K562 (cell line): ENCODE measurements around the gene SH3TC1. TPM values are rescaled to one million over a fixed set of nuclear protein-coding genes. Genes with fewer than 3 reads are reported as not detected.
A peak's percentile ranks its signal among the peaks of the same experiment; 100 is the strongest.

Source experiments
- ATAC-seq: fragments of 200-7000 bp; cut with Tn5 transposase; 3 replicates; pipeline ENCODE4 v1.9.1; 2020; ENCODE audit warnings: moderate library complexity
- BruUV-seq: library from RNA; stranded (reverse); fragments of 400-500 nt; replicated peaks from 2 replicates; lab custom pipeline; 2021; lab: Mats Ljungman, UMichigan
- CTCF ChIA-PET: fragments of 300-600 bp; formaldehyde crosslinking; extraction: SDS; loops from one replicate; lab custom pipeline; 2021; ENCODE audit warnings: low intra/inter-chr PET ratio; lab: Yijun Ruan, JAX
- POLR2A ChIA-PET: fragments of 300-600, 350-650 bp; sonication (Branson Sonifier 250); formaldehyde crosslinking; extraction: SDS; loops from one replicate; lab custom pipeline; 2021; ENCODE audit warnings: antibody characterized with exemption, inconsistent platforms; lab: Yijun Ruan, JAX
- DNase-seq, 4 experiments: peaks; one replicate each; pipeline versions ENCODE4 v3.0.0 to v3.0.0-alpha.2; 2011 to 2018; ENCODE audit warnings: low spot score in 3 of 4, mixed read lengths in 3 of 4; ENCODE audit errors: extremely low read depth in 1 of 4
- FAIRE-seq: peaks from 2 replicates; lab custom pipeline; 2011; peaks lifted over from hg19 to GRCh38; lab: Jason Lieb, UNC
- H2AFZ ChIP-seq: 2 replicates; pipeline ENCODE4 v1.6.0; 2011; ENCODE audit warnings: low read depth, low read length, control low read depth, inconsistent platforms
- H3K27ac ChIP-seq: fragments of 200-600 bp; 3 replicates; pipeline ENCODE4 v1.8.0; 2011; ENCODE audit warnings: low read depth, mild to moderate bottlenecking, control low read depth, inconsistent platforms, low read length, moderate library complexity, mixed read lengths; ENCODE audit errors: extremely low read depth
- H3K27me3 ChIP-seq, 2 experiments: fragments of 300-600 bp in 1 of 2; 2 replicates in 1 of 2; 3 replicates in 1 of 2; pipeline versions ENCODE4 v1.6.0 to v1.8.0; 2011; ENCODE audit warnings: inconsistent platforms in 2 of 2, low read length in 2 of 2, mild to moderate bottlenecking in 1 of 2, mixed read lengths in 1 of 2, moderate library complexity in 1 of 2; ENCODE audit not compliant: control insufficient read depth in 2 of 2, insufficient read depth in 2 of 2
- H3K36me3 ChIP-seq: fragments of 300-600 bp; 3 replicates; pipeline ENCODE4 v1.8.0; 2011; ENCODE audit warnings: mild to moderate bottlenecking, low read length, inconsistent platforms; ENCODE audit not compliant: control insufficient read depth, insufficient read depth
- H3K4me1 ChIP-seq, 2 experiments: fragments of 200-600 bp in 1 of 2; replicated peaks in 1 of 2; 2 replicates in 1 of 2; 3 replicates in 1 of 2; pipeline versions ENCODE4 v1.5.1 to v1.8.0; 2011; ENCODE audit warnings: inconsistent platforms in 2 of 2, low read length in 2 of 2, mild to moderate bottlenecking in 1 of 2, mixed read lengths in 1 of 2, moderate library complexity in 1 of 2; ENCODE audit not compliant: control insufficient read depth in 2 of 2, insufficient read depth in 2 of 2
- H3K4me2 ChIP-seq: 2 replicates; pipeline ENCODE4 v1.6.1; 2011; ENCODE audit warnings: low read length, control low read depth, inconsistent platforms, mixed read lengths; ENCODE audit not compliant: insufficient read depth
- H3K4me3 ChIP-seq: fragments of 200-600 bp; sonication (generic), shearing (Covaris generic); 2 replicates; pipeline ENCODE4 v1.5.1; 2016; ENCODE audit warnings: control low read depth, inconsistent platforms
- H3K79me2 ChIP-seq: fragments of 200-600 bp; 3 replicates; pipeline ENCODE4 v1.8.0; 2011; ENCODE audit warnings: low read length, inconsistent platforms; ENCODE audit not compliant: control insufficient read depth, insufficient read depth
- H3K9ac ChIP-seq, 2 experiments: 2 replicates each; pipeline versions ENCODE4 v1.6.0 to v1.6.1; 2011; ENCODE audit warnings: low read depth in 2 of 2, low read length in 2 of 2, control low read depth in 1 of 2, inconsistent platforms in 1 of 2, mild to moderate bottlenecking in 1 of 2, mixed read lengths in 1 of 2; ENCODE audit not compliant: insufficient read depth in 1 of 2
- H3K9me1 ChIP-seq: one replicate; pipeline ENCODE4 v1.6.0; 2011; ENCODE audit warnings: inconsistent platforms, mild to moderate bottlenecking, low read length, moderate library complexity; ENCODE audit not compliant: control insufficient read depth, insufficient read depth
- H3K9me3 ChIP-seq: replicated peaks from 2 replicates; pipeline ENCODE4 v1.5.1; 2011; ENCODE audit warnings: low read depth, low read length, inconsistent platforms; ENCODE audit not compliant: control insufficient read depth, insufficient read depth
- H4K20me1 ChIP-seq: replicated peaks from 2 replicates; pipeline ENCODE4 v1.6.1; 2011; ENCODE audit warnings: low read length, inconsistent platforms, mixed read lengths; ENCODE audit not compliant: control insufficient read depth, insufficient read depth
- BRD9 ChIP-seq: fragments of 450-650 bp; IDR thresholded peaks from 2 replicates; pipeline ENCODE4 v1.6.1; 2018; ENCODE audit warnings: low read depth; ENCODE audit not compliant: partially characterized antibody
- CHD4 ChIP-seq: fragments of 200-600 bp; sonication (generic); IDR thresholded peaks from 3 replicates; pipeline ENCODE4 v1.6.1; 2012; ENCODE audit warnings: low read depth, mild to moderate bottlenecking, mixed read lengths, low read length, inconsistent platforms; ENCODE audit not compliant: insufficient read depth, insufficient replicate concordance, poor library complexity, severe bottlenecking
- HMG20A ChIP-seq: fragments of 450-650 bp; formaldehyde crosslinking; conservative IDR thresholded peaks from 2 replicates; pipeline ENCODE4 v1.4.0; 2020; ENCODE audit warnings: mild to moderate bottlenecking, mixed read lengths
- KHSRP ChIP-seq: fragments of 450-650 bp; IDR thresholded peaks from 2 replicates; pipeline ENCODE4 v1.6.1; 2017
- MCM7 ChIP-seq, 2 experiments: fragments of 450-650 bp; IDR thresholded peaks; 2 replicates each; pipeline ENCODE4 v1.6.1; 2016 to 2018
- RFX1 ChIP-seq: fragments of 450-650 bp; IDR thresholded peaks from 2 replicates; pipeline ENCODE4 v1.6.1; 2016; ENCODE audit warnings: mild to moderate bottlenecking, moderate library complexity
- SAFB2 ChIP-seq: fragments of 200-400 bp; formaldehyde crosslinking; IDR thresholded peaks from 2 replicates; pipeline ENCODE4 v1.6.1; 2018; ENCODE audit warnings: borderline replicate concordance, low read length, low read depth, moderate library complexity; ENCODE audit not compliant: severe bottlenecking
- SMAD3 ChIP-seq: fragments of 450-650 bp; formaldehyde crosslinking; conservative IDR thresholded peaks from 2 replicates; pipeline ENCODE4 v1.4.0; 2020; ENCODE audit warnings: mild to moderate bottlenecking
- TEAD2 ChIP-seq: fragments of 450-650 bp; IDR thresholded peaks from 2 replicates; pipeline ENCODE4 v1.6.1; 2016; ENCODE audit warnings: missing genetic modification characterization, control low read depth, missing compliant biosample characterization
- WGBS: fragments of 100-300 bp; shearing (Covaris generic); methylation state at CpG from one replicate; pipeline ENCODE4 v1.1.6; 2016; ENCODE audit warnings: low coverage, mixed read lengths; ENCODE audit not compliant: insufficient coverage; ENCODE audit errors: missing lambda C conversion rate; 5-methylcytosine and 5-hydroxymethylcytosine counted together
- in situ Hi-C: fragments of 300-500 bp; cut with MboI; formaldehyde crosslinking; loops from 4 replicates; pipeline ENCODE4 v1.15.0; 2018; ENCODE audit warnings: inconsistent platforms, mixed read lengths
- intact Hi-C: fragments of 100-400 bp; cut with micrococcal nuclease; formaldehyde crosslinking; loops from 2 replicates; pipeline ENCODE4 v1.14.2; 2022
- polyA plus RNA-seq, 8 experiments: library from polyadenylated mRNA; depleted of rRNA in 4 of 8; stranded (reverse) in 5 of 8; unstranded in 3 of 8; fragments of >200 nt; fragmentation: Nextera tagmentation in 2 of 8; fragmentation: Illumina TruSeq in 1 of 8; extraction: Ambion mirVana in 2 of 8; extraction: Trizol in 1 of 8; gene quantifications; 2 replicates each; pipeline versions ENCODE4 v1.2.1 to v1.2.3, GENCODE V29; 2011 to 2014; ENCODE audit warnings: inconsistent platforms in 1 of 8, missing spikeins in 1 of 8
- total RNA-seq, 7 experiments: library from RNA; depleted of rRNA in 6 of 7; stranded (reverse); fragments of >200 nt in 6 of 7; fragmentation: Illumina TruSeq in 2 of 7; extraction: Trizol in 2 of 7; gene quantifications; 2 replicates each; pipeline versions ENCODE4 v1.2.1 to v1.2.3, GENCODE V29; 2011 to 2021; ENCODE audit warnings: low replicate concordance in 1 of 7
- TF ChIP-seq, protein P1 (sequence below): sonication (generic); formaldehyde crosslinking; IDR thresholded peaks from 2 replicates; pipeline ENCODE4 v1.8.1; 2023; ENCODE audit warnings: mild to moderate bottlenecking, missing genetic modification reagents

SH3TC1 gene
- total and polyA plus RNA-seq, 9 of the 15 experiments (the other 6 are each of a cell fraction or from before 2014, with no cell fraction given) = 0.04 to 2.1 (median 0.48) TPM; not detected in 1

- TF ChIP-seq MCM7 (IDR thresholded peaks at IDR 0.05) (no peak), KHSRP (no peak), TEAD2 (tag) (no peak), HMG20A (CRISPR knock-in tag) (no peak), BRD9 (no peak)
- Histone ChIP-seq H3K9me1 (no peaks in the 10 kb centered on the region), H3K79me2 (no peaks in the 10 kb centered on the region), H3K4me3 (no peak overlapping the region), H3K36me3 (no peaks in the 10 kb centered on the region), H3K9me3 (no peaks in the 10 kb centered on the region), H4K20me1 (no peaks in the 10 kb centered on the region; the same call in none of the 2 replicates), H2AFZ (no peak overlapping the region), H3K4me1 (peaks cover 7 to 35% of the 10 kb centered on the region in 2 experiments), H3K9ac (no peak overlapping the region), H3K27me3 (peaks cover 0 to 46% of the 10 kb centered on the region in 2 experiments; a peak in 3 of 5 replicates), H3K27ac (no peak overlapping the region), H3K4me2 (no peak overlapping the region)
- intact Hi-C loops = no loop called here
- no TSS peak for BruUV-seq
- in situ Hi-C loops = no loop called here
- ATAC-seq (no peak), DNase-seq (no peak), FAIRE-seq (no peak)
- POLR2A ChIA-PET = interaction anchor here (0.5 to 1.7 kb wide), 5 partner anchors 8 to 190 kb away, joined by 3 to 4 read pairs (median 3); partner anchors contain the start of genes ACOX3 and TRMT44
- 11% methylated on average over 7 of the region's 7 CpGs for WGBS
- CTCF ChIA-PET = no interaction called here
These were observed 51.5 kb downstream of the SH3TC1 start for GRCh38 chr4:8250637-8251036.

GRCh38 chr4:8251110-8251883 is 52.2 kb downstream of the SH3TC1 start:
- no peak for FAIRE-seq
- no peak for DNase-seq
- no TSS peak for BruUV-seq

More at GRCh38 chr4:8251110-8251883, 52.2 kb downstream of the SH3TC1 start:
- Histone ChIP-seq H3K4me3 (no peak overlapping the region), H3K9me3 (no peaks in the 10 kb centered on the region), H4K20me1 (no peaks in the 10 kb centered on the region; the same call in none of the 2 replicates), H3K27me3 (peaks cover 0 to 45% of the 10 kb centered on the region in 2 experiments; a peak in 3 of 5 replicates), H3K36me3 (no peaks in the 10 kb centered on the region), H3K79me2 (no peaks in the 10 kb centered on the region), H3K27ac (no peak overlapping the region), H3K9ac (no peak overlapping the region), H3K9me1 (no peaks in the 10 kb centered on the region), H2AFZ (no peak overlapping the region), H3K4me2 (no peak overlapping the region), H3K4me1 (peaks cover 7 to 40% of the 10 kb centered on the region in 2 experiments)
- ATAC-seq = no peak
- ChIA-PET CTCF (no interaction called here), POLR2A (interaction anchor here (0.7 to 1.7 kb wide), 2 partner anchors 9 to 75 kb away, joined by 3 to 4 read pairs; no protein-coding TSS in a partner anchor)
- intact Hi-C loops = no loop called here
- 42% methylated on average over 24 of the region's 24 CpGs for WGBS
- TF ChIP-seq SMAD3 (CRISPR knock-in tag) (no peak), SAFB2 (no peak), CHD4 (no peak), RFX1 (peak; percentile 43)
- TF ChIP-seq, protein P1, sequence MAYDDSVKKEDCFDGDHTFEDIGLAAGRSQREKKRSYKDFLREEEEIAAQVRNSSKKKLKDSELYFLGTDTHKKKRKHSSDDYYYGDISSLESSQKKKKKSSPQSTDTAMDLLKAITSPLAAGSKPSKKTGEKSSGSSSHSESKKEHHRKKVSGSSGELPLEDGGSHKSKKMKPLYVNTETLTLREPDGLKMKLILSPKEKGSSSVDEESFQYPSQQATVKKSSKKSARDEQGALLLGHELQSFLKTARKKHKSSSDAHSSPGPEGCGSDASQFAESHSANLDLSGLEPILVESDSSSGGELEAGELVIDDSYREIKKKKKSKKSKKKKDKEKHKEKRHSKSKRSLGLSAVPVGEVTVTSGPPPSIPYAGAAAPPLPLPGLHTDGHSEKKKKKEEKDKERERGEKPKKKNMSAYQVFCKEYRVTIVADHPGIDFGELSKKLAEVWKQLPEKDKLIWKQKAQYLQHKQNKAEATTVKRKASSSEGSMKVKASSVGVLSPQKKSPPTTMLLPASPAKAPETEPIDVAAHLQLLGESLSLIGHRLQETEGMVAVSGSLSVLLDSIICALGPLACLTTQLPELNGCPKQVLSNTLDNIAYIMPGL = no peak
- in situ Hi-C loops = no loop called here
